HepG2 (cell line): ENCODE data around the gene PLK3. TPM values are rescaled to one million over a fixed set of nuclear protein-coding genes. Genes with fewer than 3 reads are reported as not detected.

Experiments
- ATAC-seq: fragments of 200-7000 bp; cut with Tn5 transposase; 3 replicates; pipeline ENCODE4 v1.9.1; 2020; ENCODE audit warnings: mild to moderate bottlenecking, moderate library complexity
- BruUV-seq: library from RNA; stranded (reverse); fragments of 400-500 nt; replicated peaks from 2 replicates; lab custom pipeline; 2021; lab: Mats Ljungman, UMichigan
- CTCF ChIA-PET: fragments of 300-600 bp; formaldehyde crosslinking; extraction: SDS; loops from one replicate; lab custom pipeline; 2021; ENCODE audit warnings: low total read pairs, inconsistent platforms, low intra/inter-chr PET ratio; lab: Yijun Ruan, JAX
- POLR2A ChIA-PET: fragments of 350-600 bp; sonication (Branson Sonifier 250); formaldehyde crosslinking; loops from one replicate; lab custom pipeline; 2020; ENCODE audit warnings: antibody characterized with exemption, inconsistent platforms; lab: Yijun Ruan, JAX
- DNase-seq: peaks from one replicate; pipeline ENCODE4 v3.0.0-alpha.2; 2015; ENCODE audit warnings: low spot score
- FAIRE-seq: peaks from 3 replicates; lab custom pipeline; 2011; peaks lifted over from hg19 to GRCh38; lab: Jason Lieb, UNC
- H2AFZ ChIP-seq: one replicate; pipeline ENCODE4 v1.6.1; 2011; ENCODE audit warnings: low read length, inconsistent platforms
- H3K27ac ChIP-seq: fragments of 300-600 bp; 3 replicates; pipeline ENCODE4 v1.8.0; 2011; ENCODE audit warnings: mixed run types, mild to moderate bottlenecking, mixed read lengths, low read length, inconsistent platforms; ENCODE audit not compliant: insufficient read depth; ENCODE audit errors: extremely low read length
- H3K27me3 ChIP-seq, 2 experiments: fragments of 200-600 bp in 1 of 2; 2 replicates in 1 of 2; 3 replicates in 1 of 2; pipeline versions ENCODE4 v1.6.0 to v1.8.0; 2011; ENCODE audit warnings: low read length in 2 of 2, mild to moderate bottlenecking in 2 of 2, moderate library complexity in 2 of 2, inconsistent platforms in 1 of 2; ENCODE audit not compliant: insufficient read depth in 2 of 2, control insufficient read depth in 1 of 2
- H3K36me3 ChIP-seq, 2 experiments: fragments of 200-600 bp in 1 of 2; replicated peaks in 1 of 2; 2 replicates in 1 of 2; 3 replicates in 1 of 2; pipeline versions ENCODE4 v1.5.1 to v1.8.0; 2011; ENCODE audit warnings: low read length in 2 of 2, inconsistent platforms in 1 of 2; ENCODE audit not compliant: insufficient read depth in 2 of 2, control insufficient read depth in 1 of 2
- H3K4me1 ChIP-seq: 2 replicates; pipeline ENCODE4 v1.5.1; 2012; ENCODE audit warnings: low read length, inconsistent platforms; ENCODE audit not compliant: insufficient read depth
- H3K4me2 ChIP-seq: 2 replicates; pipeline ENCODE4 v1.6.0; 2011; ENCODE audit warnings: low read depth, low read length, inconsistent platforms
- H3K4me3 ChIP-seq, 3 experiments: fragments of 200-600 bp in 1 of 3; sonication (generic), shearing (Covaris generic) in 1 of 3; replicated peaks in 1 of 3; 2 replicates each; pipeline ENCODE4 v1.5.1; 2011 to 2016; ENCODE audit warnings: low read length in 3 of 3, inconsistent platforms in 2 of 3, low read depth in 2 of 3, mild to moderate bottlenecking in 2 of 3, control low read depth in 1 of 3, mixed read lengths in 1 of 3; ENCODE audit not compliant: insufficient read depth in 1 of 3
- H3K79me2 ChIP-seq: one replicate; pipeline ENCODE4 v1.6.1; 2011; ENCODE audit warnings: low read length, inconsistent platforms; ENCODE audit not compliant: insufficient read depth
- H3K9ac ChIP-seq: 2 replicates; pipeline ENCODE4 v1.6.0; 2011; ENCODE audit warnings: mild to moderate bottlenecking, low read depth, low read length, inconsistent platforms; ENCODE audit not compliant: insufficient read depth
- H3K9me3 ChIP-seq: 2 replicates; pipeline ENCODE4 v1.5.1; 2012; ENCODE audit warnings: mild to moderate bottlenecking, low read length
- H4K20me1 ChIP-seq: 2 replicates; pipeline ENCODE4 v1.6.0; 2011; ENCODE audit warnings: inconsistent platforms, mild to moderate bottlenecking, low read length, moderate library complexity; ENCODE audit not compliant: insufficient read depth
- BCLAF1 ChIP-seq: fragments of 450-650 bp; IDR thresholded peaks from 2 replicates; pipeline ENCODE4 v1.6.1; 2017; ENCODE audit warnings: mild to moderate bottlenecking
- E2F2 ChIP-seq: sonication (generic); formaldehyde crosslinking; IDR thresholded peaks from 2 replicates; pipeline ENCODE4 v1.4.0; 2020; ENCODE audit warnings: missing genetic modification reagents, borderline replicate concordance
- FIP1L1 ChIP-seq: fragments of 200-400 bp; formaldehyde crosslinking; IDR thresholded peaks from 2 replicates; pipeline ENCODE4 v1.6.1; 2018; ENCODE audit warnings: low read depth, mild to moderate bottlenecking, low read length, moderate library complexity, borderline replicate concordance; ENCODE audit not compliant: insufficient read depth
- ZNF275 ChIP-seq: sonication (generic); formaldehyde crosslinking; IDR thresholded peaks from 2 replicates; pipeline ENCODE4 v1.8.0; 2022; ENCODE audit warnings: missing genetic modification reagents, mild to moderate bottlenecking, inconsistent platforms, borderline replicate concordance
- ZNF547 ChIP-seq: sonication (generic); formaldehyde crosslinking; IDR thresholded peaks from 2 replicates; pipeline ENCODE4 v1.5.1; 2020; ENCODE audit warnings: mild to moderate bottlenecking, missing genetic modification reagents
- WGBS: methylation state at CpG from one replicate; pipeline ENCODE4 v1.1.6; 2017; ENCODE audit warnings: low lambda C conversion rate; 5-methylcytosine and 5-hydroxymethylcytosine counted together
- in situ Hi-C: cut with HindIII; loops from 2 replicates; pipeline ENCODE4 v1.10.0; 2017; ENCODE audit warnings: low pct_unique_long_range_greater_than_20kb; ENCODE audit not compliant: extremely low pct_ligation_motif_present
- intact Hi-C: fragments of 100-400 bp; cut with micrococcal nuclease; formaldehyde crosslinking; loops from one replicate; pipeline ENCODE4 v1.10.0; 2022; ENCODE audit not compliant: unreplicated experiment
- polyA plus RNA-seq, 8 experiments: library from polyadenylated mRNA; depleted of rRNA in 3 of 8; stranded (reverse) in 7 of 8; unstranded in 1 of 8; fragments of >200 nt; fragmentation: Illumina TruSeq in 4 of 8; extraction: Trizol in 4 of 8; gene quantifications; 2 replicates each; pipeline versions ENCODE4 v1.2.1 to v1.2.3, GENCODE V29; 2011 to 2016; ENCODE audit warnings: low read depth in 4 of 8, missing spikeins in 1 of 8, mixed read lengths in 1 of 8; ENCODE audit not compliant: insufficient read depth in 1 of 8
- total RNA-seq, 5 experiments: library from RNA; depleted of rRNA; stranded (reverse); fragments of >200 nt; fragmentation: Illumina TruSeq; extraction: Trizol; gene quantifications; 2 replicates each; pipeline ENCODE4 v1.2.3, GENCODE V29; 2016; ENCODE audit warnings: low read depth in 1 of 5

PLK3 gene
- total and polyA plus RNA-seq, 2 of the 13 experiments (the other 11 are each of a cell fraction or from before 2014, with no cell fraction given) = 9.8 to 16.9 TPM

- in situ Hi-C loops = no loop called here
- Histone ChIP-seq H3K9ac (peak overlapping the region; percentile 99; the same call in 1 of the 2 replicates), H3K79me2 (no peaks in the 10 kb centered on the region), H3K4me3 (peak overlapping the region in 1 of 3 experiments; percentile 15; a peak in 1 of 6 replicates), H3K4me1 (peaks cover 30% of the 10 kb centered on the region), H4K20me1 (no peaks in the 10 kb centered on the region), H3K27me3 (no peaks in the 10 kb centered on the region), H3K27ac (peak overlapping the region; percentile 100), H3K36me3 (no peaks in the 10 kb centered on the region; a peak in 1 of 5 replicates), H3K4me2 (peak overlapping the region; percentile 87)
- no peak for ATAC-seq
- 85% methylated on average over 7 of the region's 9 CpGs for WGBS
- BruUV-seq = no TSS peak
- no peak for FAIRE-seq
- intact Hi-C loops = loop anchor here (10.0 kb wide), 1 partner anchor 484 kb away; no protein-coding TSS in a partner anchor
- DNase-seq = no peak
- no peak for TF ChIP-seq BCLAF1
- TF ChIP-seq ZNF547 (CRISPR knock-in tag) = 0 out of 2 replicates have a peak, but pooled peaks have one; percentile 13
- TF ChIP-seq ZNF275 = 0 out of 2 replicates have a peak, but pooled peaks have one; percentile 44
- TF ChIP-seq E2F2 (CRISPR knock-in tag) = no peak
- TF ChIP-seq FIP1L1 = no peak
- TF ChIP-seq, all 625 proteins: peak for 2
- ChIA-PET POLR2A (interaction anchor here (1.2 to 11.3 kb wide), 9 partner anchors 10 to 679 kb away, joined by 3 to 570 read pairs (median 33); partner anchors contain the start of genes BTBD19, CCDC163, DYNLT4 and MMACHC), CTCF (no interaction called here)
- Histone ChIP-seq H2AFZ (no peak overlapping the region), H3K9me3 (no peaks in the 10 kb centered on the region)
Measured at GRCh38 chr1:44821240-44821715, 21.1 kb downstream of the PLK3 start.
